IMR-90 (cell line): ENCODE measurements around the gene SPDYE8.
"Not testable (repeated sequence)": the region's sequence is repeated elsewhere in the genome, so short reads cannot be mapped to it uniquely, and the experiment has no call there.

Source experiments
- BHLHE40 ChIP-seq: fragments of 150-350 bp; IDR thresholded peaks from 2 replicates; pipeline ENCODE4 v1.6.1; 2016; ENCODE audit warnings: mild to moderate bottlenecking, low read depth, low read length
- CEBPB ChIP-seq: IDR thresholded peaks from 2 replicates; pipeline ENCODE4 v1.6.1; 2012; ENCODE audit warnings: low read depth, low read length, improper control_type of control experiment
- FOS ChIP-seq: fragments of 150-350 bp; IDR thresholded peaks from 2 replicates; pipeline ENCODE4 v1.6.1; 2016; ENCODE audit warnings: low read depth, low read length
- MAZ ChIP-seq: IDR thresholded peaks from 2 replicates; pipeline ENCODE4 v1.6.1; 2012; ENCODE audit warnings: low read depth, mild to moderate bottlenecking, low read length, improper control_type of control experiment, moderate library complexity, borderline replicate concordance
- MXI1 ChIP-seq: IDR thresholded peaks from 2 replicates; pipeline ENCODE4 v1.6.1; 2012; ENCODE audit warnings: low read depth, mild to moderate bottlenecking, low read length, moderate library complexity, borderline replicate concordance
- NFE2L2 ChIP-seq: fragments of 150-350 bp; IDR thresholded peaks from 2 replicates; pipeline ENCODE4 v1.6.1; 2016; ENCODE audit warnings: low read depth, mild to moderate bottlenecking, low read length
- POLR2A ChIP-seq: IDR thresholded peaks from 2 replicates; pipeline ENCODE4 v1.6.1; 2012; ENCODE audit warnings: mild to moderate bottlenecking, low read depth, low read length
- RAD21 ChIP-seq: IDR thresholded peaks from 2 replicates; pipeline ENCODE4 v1.6.1; 2012; ENCODE audit warnings: low read length, improper control_type of control experiment
- RCOR1 ChIP-seq: IDR thresholded peaks from 2 replicates; pipeline ENCODE4 v1.6.1; 2012; ENCODE audit warnings: mild to moderate bottlenecking, low read length, improper control_type of control experiment; ENCODE audit not compliant: insufficient replicate concordance
- SMC3 ChIP-seq: fragments of 150-350 bp; IDR thresholded peaks from 2 replicates; pipeline ENCODE4 v1.6.1; 2016; ENCODE audit warnings: low read depth, mild to moderate bottlenecking, antibody characterized with exemption, low read length, moderate library complexity
- TF ChIP-seq, protein P1 (sequence below): conservative IDR thresholded peaks from 2 replicates; pipeline ENCODE4 v1.5.1; 2012; ENCODE audit warnings: mild to moderate bottlenecking, low read depth, low read length, improper control_type of control experiment
- TF ChIP-seq, protein P2 (sequence below): fragments of 150-350 bp; IDR thresholded peaks from 2 replicates; pipeline ENCODE4 v1.6.1; 2017; ENCODE audit warnings: mild to moderate bottlenecking, antibody characterized with exemption, low read length, low read depth

DNA sequence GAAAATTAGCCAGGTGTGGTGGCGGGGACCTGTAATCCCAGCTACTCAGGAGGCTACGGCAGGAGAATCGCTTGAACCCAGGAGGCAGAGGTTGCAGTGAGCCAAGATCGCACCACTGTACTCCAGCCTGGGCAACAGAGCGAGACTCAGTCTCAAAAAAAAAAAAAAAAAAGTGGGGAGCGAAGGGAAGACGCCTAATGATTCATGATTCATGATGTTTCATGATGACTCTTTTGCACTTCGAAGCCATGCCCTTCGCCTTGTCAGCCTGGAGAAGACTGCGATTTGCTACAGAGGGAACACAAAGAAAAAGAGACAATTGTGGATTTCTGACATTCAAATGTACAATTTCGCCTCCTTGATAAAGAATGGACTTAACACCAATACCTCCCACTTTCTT is 47.5 kb downstream of the SPDYE8 start:
- not testable (repeated sequence) for TF ChIP-seq RCOR1, FOS, RAD21, POLR2A, BHLHE40, MXI1, SMC3, CEBPB, MAZ, NFE2L2
- TF ChIP-seq, protein P1, sequence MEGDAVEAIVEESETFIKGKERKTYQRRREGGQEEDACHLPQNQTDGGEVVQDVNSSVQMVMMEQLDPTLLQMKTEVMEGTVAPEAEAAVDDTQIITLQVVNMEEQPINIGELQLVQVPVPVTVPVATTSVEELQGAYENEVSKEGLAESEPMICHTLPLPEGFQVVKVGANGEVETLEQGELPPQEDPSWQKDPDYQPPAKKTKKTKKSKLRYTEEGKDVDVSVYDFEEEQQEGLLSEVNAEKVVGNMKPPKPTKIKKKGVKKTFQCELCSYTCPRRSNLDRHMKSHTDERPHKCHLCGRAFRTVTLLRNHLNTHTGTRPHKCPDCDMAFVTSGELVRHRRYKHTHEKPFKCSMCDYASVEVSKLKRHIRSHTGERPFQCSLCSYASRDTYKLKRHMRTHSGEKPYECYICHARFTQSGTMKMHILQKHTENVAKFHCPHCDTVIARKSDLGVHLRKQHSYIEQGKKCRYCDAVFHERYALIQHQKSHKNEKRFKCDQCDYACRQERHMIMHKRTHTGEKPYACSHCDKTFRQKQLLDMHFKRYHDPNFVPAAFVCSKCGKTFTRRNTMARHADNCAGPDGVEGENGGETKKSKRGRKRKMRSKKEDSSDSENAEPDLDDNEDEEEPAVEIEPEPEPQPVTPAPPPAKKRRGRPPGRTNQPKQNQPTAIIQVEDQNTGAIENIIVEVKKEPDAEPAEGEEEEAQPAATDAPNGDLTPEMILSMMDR: not testable (repeated sequence)
- TF ChIP-seq, protein P2, sequence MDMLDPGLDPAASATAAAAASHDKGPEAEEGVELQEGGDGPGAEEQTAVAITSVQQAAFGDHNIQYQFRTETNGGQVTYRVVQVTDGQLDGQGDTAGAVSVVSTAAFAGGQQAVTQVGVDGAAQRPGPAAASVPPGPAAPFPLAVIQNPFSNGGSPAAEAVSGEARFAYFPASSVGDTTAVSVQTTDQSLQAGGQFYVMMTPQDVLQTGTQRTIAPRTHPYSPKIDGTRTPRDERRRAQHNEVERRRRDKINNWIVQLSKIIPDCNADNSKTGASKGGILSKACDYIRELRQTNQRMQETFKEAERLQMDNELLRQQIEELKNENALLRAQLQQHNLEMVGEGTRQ: not testable (repeated sequence)
